ENCODE results near the gene NDUFS6.

NDUFS6 gene

GRCh38 chr5:1824903-1825841 is 24.0 kb downstream of the NDUFS6 start:
- TF ChIP-seq CTCF (IDR thresholded peaks at IDR 0.05; ENCODE audit: borderline replicate concordance, insufficient read depth, low read depth, low read length), result no peak
- no peak overlapping the region for H3K4me3 ChIP-seq (ENCODE audit: low read depth, low read length)

GRCh38 chr5:1826235-1826980 is 25.2 kb downstream of the NDUFS6 start:
- no peak for TF ChIP-seq CTCF (IDR thresholded peaks at IDR 0.05; ENCODE audit: borderline replicate concordance, insufficient read depth, low read depth, low read length)

GRCh38 chr5:1827025-1827885 is 26.0 kb downstream of the NDUFS6 start:
- no peak overlapping the region for H3K4me3 ChIP-seq (ENCODE audit: low read depth, low read length)
- TF ChIP-seq CTCF (IDR thresholded peaks at IDR 0.05; ENCODE audit: borderline replicate concordance, insufficient read depth, low read depth, low read length), result no peak

More at GRCh38 chr5:1826235-1826980, 25.2 kb downstream of the NDUFS6 start:
- no peak overlapping the region for H3K4me3 ChIP-seq (ENCODE audit: low read depth, low read length)

GRCh38 chr5:1827886-1828397 is 26.7 kb downstream of the NDUFS6 start:
- no peak for TF ChIP-seq CTCF (IDR thresholded peaks at IDR 0.05; ENCODE audit: borderline replicate concordance, insufficient read depth, low read depth, low read length)
- no peak overlapping the region for H3K4me3 ChIP-seq (ENCODE audit: low read depth, low read length)

GRCh38 chr5:1830571-1831228 is 29.5 kb downstream of the NDUFS6 start:
- H3K4me3 ChIP-seq (ENCODE audit: low read depth, low read length), result no peak overlapping the region

More at GRCh38 chr5:1830571-1831228, 29.5 kb downstream of the NDUFS6 start:
- TF ChIP-seq CTCF (IDR thresholded peaks at IDR 0.05; ENCODE audit: borderline replicate concordance, insufficient read depth, low read depth, low read length), result no peak

Measured in GM12875 (cell line).